A673 (cell line): ENCODE results near the gene FOXD3. TPM values are rescaled to one million over a fixed set of nuclear protein-coding genes. Genes with fewer than 3 reads are reported as not detected.

Experiments used
- BruUV-seq: library from RNA; stranded (reverse); fragments of 400-500 nt; replicated peaks from 2 replicates; lab custom pipeline; 2021; lab: Mats Ljungman, UMichigan
- CTCF ChIA-PET: fragments of 300-600 bp; sonication (Branson Sonifier 250); formaldehyde crosslinking; loops from one replicate; lab custom pipeline; 2022; ENCODE audit warnings: antibody characterized with exemption; lab: Charles Lee
- POLR2A ChIA-PET: fragments of 300-600 bp; sonication (Branson Sonifier 250); formaldehyde crosslinking; loops from one replicate; lab custom pipeline; 2022; ENCODE audit warnings: antibody characterized with exemption; ENCODE audit not compliant: low non-redundant PET; lab: Charles Lee
- DNase-seq: peaks from one replicate; pipeline ENCODE4 v3.0.0-alpha.2; 2015; ENCODE audit warnings: low spot score
- H3K27ac ChIP-seq: fragments of 200-600 bp; sonication (generic); 2 replicates; pipeline ENCODE4 v1.5.1; 2016; ENCODE audit warnings: mixed run types, low read depth, mild to moderate bottlenecking, mixed read lengths, antibody characterized with exemption, low read length; ENCODE audit not compliant: poor library complexity, severe bottlenecking
- H3K27me3 ChIP-seq: fragments of 200-600 bp; sonication (generic); replicated peaks from 2 replicates; pipeline ENCODE4 v1.6.1; 2017; ENCODE audit warnings: mixed run types, low read depth, mild to moderate bottlenecking, mixed read lengths, antibody characterized with exemption, low read length; ENCODE audit not compliant: insufficient read depth, poor library complexity
- H3K36me3 ChIP-seq: fragments of 200-600 bp; sonication (generic); 2 replicates; pipeline ENCODE4 v1.6.1; 2016; ENCODE audit warnings: mixed run types, mild to moderate bottlenecking, mixed read lengths, antibody characterized with exemption, low read length; ENCODE audit not compliant: insufficient read depth, poor library complexity, severe bottlenecking
- H3K4me1 ChIP-seq: fragments of 200-600 bp; sonication (generic); 2 replicates; pipeline ENCODE4 v1.6.1; 2017; ENCODE audit warnings: mixed run types, mild to moderate bottlenecking, mixed read lengths, antibody characterized with exemption, low read length; ENCODE audit not compliant: insufficient read depth, poor library complexity, severe bottlenecking
- H3K4me3 ChIP-seq: fragments of 200-600 bp; sonication (generic); 2 replicates; pipeline ENCODE4 v1.5.1; 2016; ENCODE audit warnings: low read depth, mixed run types, mild to moderate bottlenecking, mixed read lengths, low read length; ENCODE audit not compliant: poor library complexity, severe bottlenecking
- H3K9me3 ChIP-seq: fragments of 200-600 bp; sonication (generic); 2 replicates; pipeline ENCODE4 v1.6.1; 2016; ENCODE audit warnings: mixed run types, low read depth, mild to moderate bottlenecking, mixed read lengths, antibody characterized with exemption, low read length; ENCODE audit not compliant: poor library complexity, severe bottlenecking
- CTCF ChIP-seq: fragments of 300-800, 200-600 bp; sonication (generic); conservative IDR thresholded peaks from 2 replicates; pipeline ENCODE4 v1.5.1; 2017; ENCODE audit warnings: low read depth, mild to moderate bottlenecking, antibody characterized with exemption, low read length, moderate library complexity, mixed read lengths
- EZH2 ChIP-seq: fragments of 200-600 bp; sonication (generic); IDR thresholded peaks from 2 replicates; pipeline ENCODE4 v1.6.1; 2017; ENCODE audit warnings: borderline replicate concordance, low read depth, mild to moderate bottlenecking, mixed read lengths, antibody characterized with exemption, low read length; ENCODE audit not compliant: poor library complexity, severe bottlenecking
- intact Hi-C: fragments of 100-400 bp; cut with micrococcal nuclease; formaldehyde crosslinking; loops from one replicate; pipeline ENCODE4 v1.10.0; 2022; ENCODE audit not compliant: unreplicated experiment
- microRNA-seq: library from miRNA; unstranded; fragments of <30 nt; microRNA quantifications from one replicate; pipeline ENCODE4 v1.2.0, GENCODE V29; 2021
- total RNA-seq: library from RNA; stranded (reverse); gene quantifications from 2 replicates; pipeline ENCODE4 v1.2.3, GENCODE V29; 2021

FOXD3 gene
- total RNA-seq, 1 experiment from 2014 or later: 4.7 TPM

- BruUV-seq: no TSS peak
- H3K4me1 ChIP-seq: peaks cover 12% of the 10 kb centered on the region
- POLR2A ChIA-PET: no interaction called here
Measured at GRCh38 chr1:63368131-63368530, 45.8 kb downstream of the FOXD3 start.

More at GRCh38 chr1:63368131-63368530, 45.8 kb downstream of the FOXD3 start:
- intact Hi-C loops: no loop called here
- Histone ChIP-seq H3K27me3 (no peaks in the 10 kb centered on the region), H3K9me3 (no peaks in the 10 kb centered on the region), H3K4me3 (peak overlapping the region; percentile 92), H3K27ac (peak overlapping the region; percentile 83), H3K36me3 (peaks cover 20% of the 10 kb centered on the region)
- peak; percentile 21 for DNase-seq
- CTCF ChIA-PET: no interaction called here
- TF ChIP-seq EZH2: no peak
- TF ChIP-seq CTCF: no peak

Small RNAs within 50 kb of the gene (microRNA-seq; reads per million reads assigned to microRNA genes)
- gene MIR6068: not detected

Other genes starting within 250 kb of the FOXD3 start
- 33.0 and 33.4 TPM in 2 replicates for gene ALG6, start 45.1 kb downstream of the FOXD3 start, total RNA-seq
- 70.7 and 75.0 TPM in 2 replicates for gene ITGB3BP, start 200.7 kb downstream of the FOXD3 start, total RNA-seq
- gene EFCAB7, start 201.0 kb downstream of the FOXD3 start, total RNA-seq: 17.8 and 21.6 TPM in 2 replicates